ENCODE results near the gene PRKCA. TPM values are rescaled to one million over a fixed set of nuclear protein-coding genes. Genes with fewer than 3 reads are reported as not detected.

Gene PRKCA
- total and polyA plus RNA-seq, 2 experiments from 2014 or later = 6.4 to 35.4 TPM

DNA sequence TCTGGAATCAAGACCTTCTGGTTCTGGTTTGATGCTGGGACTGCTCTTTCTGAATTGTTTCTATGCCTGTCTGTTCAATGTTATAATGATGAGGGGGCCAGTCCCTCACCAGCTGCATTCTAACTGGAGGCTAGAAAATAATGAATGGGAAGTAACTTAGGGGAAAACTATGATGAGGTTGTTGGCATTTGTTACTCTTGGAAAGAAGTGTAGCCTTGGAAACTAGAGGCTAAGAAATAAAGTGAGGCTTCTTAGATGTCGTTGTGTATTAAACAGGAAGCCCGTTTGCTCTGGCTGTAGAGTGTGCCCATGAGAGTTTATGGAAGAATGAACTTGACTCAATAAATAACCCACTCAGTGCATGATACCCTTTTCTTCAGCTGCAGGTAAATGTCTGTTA, 140.8 kb downstream of the PRKCA start:
- no peak overlapping the region for H3K4me3 ChIP-seq
- DNase-seq (ENCODE audit: low spot score) (no peak), ATAC-seq (no peak)
- no peaks in the 10 kb centered on the region for H3K27me3 ChIP-seq (ENCODE audit: insufficient read depth)
- no peak overlapping the region for H2AFZ ChIP-seq
- Mint-ChIP-seq H3K4me3 (no peak overlapping the region), H3K9me3 (no peaks in the 10 kb centered on the region), H3K27ac (no peak overlapping the region), H3K4me1 (peaks cover 14% of the 10 kb centered on the region), H3K27me3 (ENCODE audit: insufficient read depth, low read depth, poor library complexity) (peaks cover 4% of the 10 kb centered on the region), H3K36me3 (ENCODE audit: low read depth) (no peaks in the 10 kb centered on the region)
- no peak overlapping the region for H3K4me2 ChIP-seq
- no peaks in the 10 kb centered on the region; the same call in 1 of the 2 replicates for H3K79me2 ChIP-seq (replicated peaks; ENCODE audit: insufficient read depth)
- H3K9me2 ChIP-seq (ENCODE audit: insufficient read depth) = peaks cover 6% of the 10 kb centered on the region; the same call in 1 of the 2 replicates
- no peak overlapping the region for H3K27ac ChIP-seq (ENCODE audit: low read depth)
- TF ChIP-seq ZNF462 (CRISPR knock-in tag; IDR thresholded peaks at IDR 0.05) (no peak), ETS1 (IDR thresholded peaks at IDR 0.05) (no peak), ZNF114 (CRISPR knock-in tag; IDR thresholded peaks at IDR 0.05) (no peak), POLR2AphosphoS5 (IDR thresholded peaks at IDR 0.05; ENCODE audit: low read depth) (no peak)
- no peaks in the 10 kb centered on the region for H4K20me1 ChIP-seq (replicated peaks; ENCODE audit: insufficient read depth)
- no peaks in the 10 kb centered on the region for H3F3A ChIP-seq (replicated peaks; ENCODE audit: low read depth)
- no peaks in the 10 kb centered on the region for H3K4me1 ChIP-seq (ENCODE audit: insufficient read depth)
- no peaks in the 10 kb centered on the region for H3K36me3 ChIP-seq (ENCODE audit: insufficient read depth)

DNA sequence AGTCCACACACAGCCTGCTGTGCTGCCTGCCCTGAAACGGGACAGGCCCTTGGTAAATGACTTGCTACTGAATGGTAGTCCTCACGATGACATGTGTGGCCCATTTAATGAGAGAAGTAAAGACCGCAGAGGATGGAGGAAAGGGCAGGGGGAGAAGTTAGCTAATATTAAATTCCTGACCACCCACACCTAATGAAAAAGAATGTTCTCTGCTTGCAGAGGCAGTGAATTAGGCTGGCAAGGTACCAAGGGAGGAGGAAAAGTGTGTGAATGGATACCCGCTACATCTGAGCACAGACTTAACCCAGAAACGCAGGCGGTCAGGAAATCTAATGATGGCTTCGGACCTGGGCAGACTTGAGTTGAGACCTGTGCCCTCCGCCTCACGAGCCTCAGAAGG, 141.2 kb downstream of the PRKCA start:
- peaks cover 3% of the 10 kb centered on the region; the same call in 1 of the 2 replicates for H3K4me1 ChIP-seq (ENCODE audit: insufficient read depth)
- H3K27ac ChIP-seq (ENCODE audit: low read depth) = no peak overlapping the region
- H3K9me2 ChIP-seq (ENCODE audit: insufficient read depth) = peaks cover 6% of the 10 kb centered on the region; the same call in 1 of the 2 replicates
- H3K27me3 ChIP-seq (ENCODE audit: insufficient read depth) = no peaks in the 10 kb centered on the region
- Mint-ChIP-seq H3K36me3 (ENCODE audit: low read depth) (no peaks in the 10 kb centered on the region), H3K4me1 (peaks cover 16% of the 10 kb centered on the region), H3K9me3 (no peaks in the 10 kb centered on the region), H3K27me3 (ENCODE audit: insufficient read depth, low read depth, poor library complexity) (peaks cover 4% of the 10 kb centered on the region), H3K27ac (no peak overlapping the region), H3K4me3 (no peak overlapping the region)
- no peak overlapping the region for H3K4me3 ChIP-seq
- ATAC-seq = no peak
- no peaks in the 10 kb centered on the region; the same call in 1 of the 2 replicates for H3K79me2 ChIP-seq (replicated peaks; ENCODE audit: insufficient read depth)
- no peak overlapping the region for H2AFZ ChIP-seq
- H3K36me3 ChIP-seq (ENCODE audit: insufficient read depth) = no peaks in the 10 kb centered on the region
- H3K4me2 ChIP-seq = no peak overlapping the region
- no peak for DNase-seq (ENCODE audit: low spot score)
- H3F3A ChIP-seq (replicated peaks; ENCODE audit: low read depth) = no peaks in the 10 kb centered on the region
- H4K20me1 ChIP-seq (replicated peaks; ENCODE audit: insufficient read depth) = no peaks in the 10 kb centered on the region
- TF ChIP-seq EZH2phosphoT487 (IDR thresholded peaks at IDR 0.05; ENCODE audit: unreplicated experiment) = no peak
- TF ChIP-seq ZNF462 (CRISPR knock-in tag; IDR thresholded peaks at IDR 0.05) = no peak
